Measurements from ENCODE around the gene CENPO.

The CENPO gene, protein sequence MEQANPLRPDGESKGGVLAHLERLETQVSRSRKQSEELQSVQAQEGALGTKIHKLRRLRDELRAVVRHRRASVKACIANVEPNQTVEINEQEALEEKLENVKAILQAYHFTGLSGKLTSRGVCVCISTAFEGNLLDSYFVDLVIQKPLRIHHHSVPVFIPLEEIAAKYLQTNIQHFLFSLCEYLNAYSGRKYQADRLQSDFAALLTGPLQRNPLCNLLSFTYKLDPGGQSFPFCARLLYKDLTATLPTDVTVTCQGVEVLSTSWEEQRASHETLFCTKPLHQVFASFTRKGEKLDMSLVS

GRCh38 chr2:24792874-24793760 lies at the start of gene CENPO, which contains the start of gene PTRHD1:
CENPO (plus strand) TSS chr2:24793425; CDS start chr2:24793920, 495 bp downstream.
PTRHD1 (minus strand) TSS chr2:24793391; CDS start chr2:24793377, 14 bp downstream.
- peak; percentile 97 for DNase-seq

DNA sequence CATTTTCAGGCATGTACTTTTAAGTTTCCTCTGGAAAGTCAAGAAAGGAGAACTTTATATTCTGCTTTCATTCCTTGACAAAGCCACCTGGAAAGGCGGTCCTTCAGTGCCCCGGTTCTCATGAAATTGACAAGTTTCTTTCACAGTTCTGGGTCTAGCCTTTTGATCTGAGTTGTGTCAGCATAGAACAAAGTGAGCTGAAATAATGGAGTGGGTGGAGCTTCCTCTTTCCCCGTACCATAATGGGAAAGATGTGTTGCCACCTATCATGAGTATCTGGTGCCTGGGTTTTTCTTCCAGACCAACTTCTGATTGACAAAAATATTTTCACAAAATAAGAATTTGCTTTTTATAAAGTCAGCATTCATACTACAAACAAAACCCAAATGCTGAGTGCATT lies 49.3 kb upstream of the CENPO start:
- DNase-seq: no peak

DNA sequence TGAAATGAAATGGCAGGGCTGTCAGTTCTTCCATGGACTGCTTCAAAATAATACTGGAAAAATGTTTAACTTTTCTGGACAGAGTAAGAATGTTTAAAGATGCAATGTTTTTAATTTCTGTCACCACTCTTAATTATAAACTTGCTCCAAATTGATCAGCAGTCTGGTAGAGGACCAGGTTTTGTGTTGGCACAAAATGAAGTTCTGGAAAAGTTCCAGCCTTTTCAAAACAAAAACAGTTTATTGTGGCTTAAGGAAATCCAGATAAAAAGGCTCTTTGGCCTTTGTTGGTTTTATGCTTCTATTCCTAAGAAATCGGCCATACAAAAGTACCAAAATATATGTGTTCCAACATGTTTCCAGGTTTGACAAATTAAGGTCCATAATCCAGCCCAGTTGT lies 48.9 kb upstream of the CENPO start:
- DNase-seq: no peak

- no peak for DNase-seq
These were observed 47.4 kb upstream of the CENPO start for GRCh38 chr2:24745825-24746224.

DNA sequence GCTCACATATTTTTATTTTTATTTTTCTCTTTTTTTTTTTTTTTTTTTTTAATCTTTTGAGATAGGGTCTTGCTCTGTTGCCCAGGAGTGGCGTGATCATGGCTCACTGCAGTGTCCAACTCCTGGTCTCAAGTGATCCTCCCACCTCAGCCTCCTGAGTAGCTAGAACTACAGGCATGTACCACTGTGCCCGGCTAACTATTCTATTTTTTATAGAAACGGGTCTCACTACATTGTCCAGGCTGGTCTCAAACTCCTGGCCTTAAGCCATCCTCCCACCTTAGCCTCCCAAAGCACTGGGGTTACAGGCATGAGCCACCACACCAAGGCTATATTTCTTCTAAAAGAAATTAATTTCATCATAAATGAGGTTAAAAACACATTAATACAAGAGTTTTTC lies 45.9 kb upstream of the CENPO start:
- no peak for DNase-seq

GRCh38 chr2:24749069-24749691 lies 44.0 kb upstream of the CENPO start:
- DNase-seq: no peak

DNA sequence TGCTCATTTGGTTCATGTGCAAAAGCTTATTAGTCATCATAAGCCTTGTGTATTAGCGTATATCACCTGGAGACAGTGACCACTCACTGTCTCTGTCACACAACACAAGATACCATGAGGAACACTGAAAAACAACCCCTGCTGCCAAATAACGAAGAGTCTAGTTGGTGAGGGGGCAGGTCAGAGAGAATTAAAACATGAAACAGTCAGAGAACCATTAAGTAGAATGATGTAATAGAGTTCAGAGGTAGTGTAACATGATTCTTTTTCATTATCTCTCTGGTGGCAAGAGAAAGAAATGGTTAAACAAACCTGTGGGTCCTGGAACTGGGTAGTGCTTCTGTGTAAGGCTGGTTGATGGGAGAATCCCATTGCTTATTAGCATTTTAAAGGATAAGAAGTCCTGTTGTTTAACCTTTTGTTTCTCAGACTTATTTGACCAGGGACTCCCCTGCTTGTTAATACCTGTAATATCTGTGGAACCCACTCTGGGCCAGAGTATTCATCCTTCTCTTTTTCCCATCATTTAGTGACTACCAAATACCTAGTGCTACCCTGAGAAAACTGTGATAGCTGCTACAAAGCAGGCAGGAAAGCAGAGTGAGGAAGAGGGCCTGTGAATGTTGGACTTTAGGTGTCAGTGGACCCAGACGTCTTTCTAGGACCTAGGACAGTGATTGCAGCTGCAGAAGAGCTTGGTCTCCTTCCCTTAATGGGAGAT lies 38.1 kb upstream of the CENPO start:
- DNase-seq: no peak

GRCh38 chr2:24756789-24757188 lies 36.4 kb upstream of the CENPO start:
- DNase-seq: no peak

- no peak for DNase-seq
These were observed 31.4 kb upstream of the CENPO start for GRCh38 chr2:24761866-24762265.

- DNase-seq: no peak
These were observed 30.7 kb upstream of the CENPO start for GRCh38 chr2:24762518-24762917.

- no peak for DNase-seq
These were observed 29.4 kb upstream of the CENPO start for GRCh38 chr2:24763843-24764242.

DNA sequence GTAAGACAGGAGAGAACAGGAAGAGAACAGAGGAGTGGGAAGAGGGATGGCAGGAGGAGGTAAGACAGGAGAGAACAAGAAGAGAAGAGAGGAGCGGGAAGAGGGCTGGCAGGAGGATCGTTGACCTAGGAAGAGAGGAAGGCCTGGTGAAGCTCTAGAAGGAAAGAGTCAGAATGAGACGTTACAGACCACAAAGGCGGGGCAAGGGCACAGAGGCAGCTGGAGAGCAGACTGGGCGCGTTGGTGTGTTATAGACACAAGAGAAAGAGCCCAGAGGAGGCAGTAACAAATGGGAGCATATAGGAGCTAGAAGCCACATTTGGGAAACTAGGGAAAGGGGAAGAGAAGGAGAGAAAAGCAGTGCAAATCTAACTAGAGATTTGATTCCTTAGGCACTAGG lies 26.6 kb upstream of the CENPO start:
- DNase-seq: no peak

DNA sequence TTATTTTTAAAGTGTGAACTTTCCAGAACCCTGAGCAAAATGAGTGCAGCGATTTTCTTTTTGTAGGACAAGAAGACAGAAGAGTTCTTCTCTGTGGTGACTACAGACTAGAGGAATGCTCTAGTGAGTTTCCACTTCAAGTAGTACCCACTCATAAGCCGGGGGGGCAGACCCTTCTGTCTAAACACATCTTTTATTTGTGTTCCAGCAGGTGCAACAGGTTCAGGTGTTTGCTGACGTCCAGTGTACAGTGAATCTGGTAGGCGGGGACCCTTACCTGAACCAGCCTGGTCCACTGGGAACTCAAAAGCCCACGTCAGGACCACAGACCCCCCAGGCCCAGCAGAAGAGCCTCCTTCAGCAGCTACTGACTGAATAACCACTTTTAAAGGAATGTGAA lies 25.2 kb upstream of the CENPO start:
- DNase-seq: no peak

DNA sequence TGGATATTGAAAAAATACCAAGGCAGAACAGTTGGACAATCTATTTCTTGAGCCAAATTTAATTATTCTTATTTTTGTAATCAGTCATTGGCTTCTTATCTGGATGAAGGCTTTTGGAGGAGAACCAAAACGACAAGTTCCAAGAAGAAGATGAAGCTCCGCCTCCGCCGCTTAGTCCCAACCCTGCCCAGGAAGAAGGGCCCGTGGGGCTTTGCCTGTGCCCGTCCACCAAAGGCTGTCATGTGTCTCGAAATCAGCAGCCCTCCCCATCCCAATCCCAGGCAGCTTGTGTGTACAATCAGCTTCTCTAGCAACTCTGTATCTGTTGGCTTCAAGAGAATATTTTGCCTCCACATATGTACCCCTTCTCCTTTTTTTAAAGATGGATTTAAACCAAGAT lies 24.6 kb upstream of the CENPO start:
- no peak for DNase-seq

GRCh38 chr2:24771061-24771460 lies 22.2 kb upstream of the CENPO start:
- DNase-seq: no peak

DNA sequence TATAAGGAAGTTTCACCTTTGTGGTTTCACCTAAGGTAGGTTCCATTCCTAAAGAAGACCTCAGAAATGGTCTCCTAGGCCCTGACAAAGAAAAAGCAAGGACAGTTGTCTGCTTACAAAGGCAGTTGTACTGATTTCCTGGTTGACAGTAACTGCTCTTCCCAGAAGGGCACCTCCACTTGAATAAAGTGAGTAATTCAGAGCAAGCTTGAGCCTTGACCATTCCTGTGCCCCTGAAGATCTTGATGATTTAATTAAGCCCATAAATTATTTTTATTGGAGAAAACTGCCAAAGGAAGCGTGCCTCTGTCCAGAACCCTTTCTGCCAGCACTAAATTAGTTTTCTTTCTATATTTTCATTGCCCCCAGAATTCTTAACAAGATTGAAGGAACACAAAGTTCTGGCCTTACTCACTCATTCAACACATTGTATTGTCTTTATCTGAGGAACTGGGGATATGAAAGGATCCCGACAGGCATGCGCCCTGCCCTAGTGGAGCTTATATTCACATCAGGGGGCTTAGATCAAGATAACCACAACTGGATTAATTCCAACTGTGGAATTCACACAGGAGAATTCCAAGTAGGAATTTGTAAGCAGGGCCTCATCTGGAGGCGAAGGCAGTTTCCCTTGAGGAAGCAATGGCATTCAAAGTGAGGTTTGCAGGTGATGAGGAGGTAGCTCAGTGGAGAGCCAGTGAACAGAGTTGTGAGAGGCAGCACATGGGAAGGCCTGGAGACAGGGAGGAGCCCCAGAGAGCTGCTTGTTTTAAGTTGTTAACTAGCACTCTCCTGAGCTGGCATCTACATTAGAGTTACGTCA lies 21.2 kb upstream of the CENPO start:
- no peak for DNase-seq

- DNase-seq: no peak
These were observed 18.9 kb upstream of the CENPO start for GRCh38 chr2:24774373-24774772.

DNA sequence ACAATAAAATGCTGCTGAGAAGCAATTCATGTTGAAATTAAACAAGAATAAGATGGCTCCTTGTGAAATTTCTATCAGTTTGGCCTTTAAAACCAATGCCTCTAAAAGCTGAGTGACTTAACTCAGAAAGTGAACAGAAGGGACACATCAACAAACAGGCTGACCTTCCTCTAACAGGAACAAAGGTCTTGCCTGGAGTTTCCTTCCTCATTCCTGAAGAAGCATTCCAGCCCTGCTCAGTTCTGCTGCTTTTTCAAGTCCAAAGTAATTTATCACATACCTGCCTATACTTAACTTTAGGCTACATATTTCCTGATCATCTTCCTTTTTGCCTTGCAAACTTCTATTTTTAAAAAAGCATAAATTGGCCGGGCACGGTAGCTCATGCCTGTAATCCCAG lies 14.1 kb upstream of the CENPO start:
- no peak for DNase-seq

- no peak for DNase-seq
These were observed 9.6 kb upstream of the CENPO start for GRCh38 chr2:24783641-24784040.

DNA sequence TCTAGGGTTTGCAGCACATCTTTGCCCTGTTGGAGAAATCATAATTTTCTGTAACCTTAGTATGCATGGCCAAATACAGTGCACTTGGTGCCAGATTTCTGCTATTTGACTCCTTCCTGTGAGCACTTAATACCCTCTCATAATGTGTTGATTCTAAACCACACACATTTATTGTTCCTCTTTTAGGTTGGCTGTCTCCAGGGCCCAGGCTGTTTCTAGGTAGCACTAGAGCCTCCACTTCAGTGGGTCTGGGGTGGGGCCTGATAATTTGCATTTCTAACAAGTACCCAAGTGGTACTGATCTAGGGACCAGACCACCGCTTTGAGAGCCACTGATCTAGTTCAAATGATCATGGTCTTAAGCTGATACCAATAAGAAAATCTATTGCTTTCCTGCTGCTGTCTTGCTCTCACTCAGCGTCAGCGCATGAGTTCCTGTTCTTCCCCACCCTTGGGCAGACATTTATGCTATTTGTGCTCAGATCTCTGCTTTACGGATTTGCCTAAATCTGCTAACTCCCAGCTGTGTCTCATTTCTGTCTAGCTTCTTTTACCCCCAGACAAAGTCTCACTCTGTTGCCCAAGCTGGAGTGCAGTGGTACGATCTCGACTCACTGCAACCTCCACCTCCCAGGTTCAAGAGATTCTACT lies 7.4 kb upstream of the CENPO start:
- no peak for DNase-seq

DNA sequence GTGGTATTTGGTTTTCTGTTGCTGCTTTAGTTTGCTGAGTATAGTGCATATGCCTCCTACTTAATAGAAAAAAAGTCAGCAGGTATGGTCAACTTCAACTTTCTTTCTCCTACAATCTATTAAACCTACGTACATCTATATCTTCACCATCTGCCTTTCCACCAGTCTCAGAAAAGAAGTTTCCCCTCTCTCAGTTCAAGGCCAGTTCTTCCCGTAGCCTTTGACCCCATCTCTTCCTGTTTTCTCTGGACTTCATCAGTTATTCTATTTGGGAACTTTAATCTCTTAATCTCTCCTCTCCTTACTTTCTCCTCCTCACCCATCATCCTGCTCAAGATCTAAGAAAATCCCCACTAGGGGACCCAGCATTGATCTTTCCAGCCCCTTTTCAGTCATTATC lies 5.7 kb upstream of the CENPO start:
- DNase-seq: no peak

DNA sequence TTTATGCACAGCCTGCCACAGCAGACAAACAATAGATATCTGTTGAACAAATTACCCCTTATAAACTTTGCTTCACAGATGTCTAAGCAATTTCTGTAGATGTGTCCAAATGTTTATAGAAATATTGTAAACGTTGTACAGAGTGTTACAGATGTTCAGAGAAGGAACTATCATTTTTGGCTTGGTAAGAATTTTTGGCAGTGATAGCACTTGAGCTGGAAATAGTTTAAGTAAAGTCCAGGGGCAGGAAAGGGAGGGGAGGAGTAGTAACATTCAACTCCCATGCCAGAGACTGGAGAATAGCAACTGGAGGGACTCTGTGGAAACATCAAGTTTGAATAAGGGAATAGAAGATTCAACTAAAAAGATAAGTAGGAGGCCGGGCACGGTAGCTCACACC lies 4.4 kb upstream of the CENPO start:
- no peak for DNase-seq
